A549 (cell line): ENCODE data around the gene PIAS4. TPM values are rescaled to one million over a fixed set of nuclear protein-coding genes. Genes with fewer than 3 reads are reported as not detected.

Experiments used
- ATAC-seq, 2 experiments: fragments of 200-7000 bp in 1 of 2; fragments of >200 bp in 1 of 2; cut with Nextera tagmentation in 1 of 2; cut with Tn5 transposase in 1 of 2; 3 replicates each; pipeline versions ENCODE4 v1.8.0 to v1.9.1; 2018 to 2020; ENCODE audit warnings: mild to moderate bottlenecking in 1 of 2, moderate library complexity in 1 of 2
- CTCF ChIA-PET: fragments of 300-600 bp; sonication (Branson Sonifier 250); formaldehyde crosslinking; extraction: SDS; loops from one replicate; lab custom pipeline; 2021; ENCODE audit warnings: antibody characterized with exemption, inconsistent platforms; lab: Yijun Ruan, JAX
- POLR2A ChIA-PET: fragments of 350-600 bp; formaldehyde crosslinking; extraction: SDS; loops from one replicate; lab custom pipeline; 2021; ENCODE audit warnings: antibody characterized with exemption, inconsistent platforms; lab: Yijun Ruan, JAX
- DNase-seq, 2 experiments: peaks; one replicate each; pipeline versions ENCODE4 v3.0.0 to v3.0.0-alpha.2; 2011 to 2016; ENCODE audit warnings: low read depth in 1 of 2, low spot score in 1 of 2
- FAIRE-seq: peaks from 2 replicates; lab custom pipeline; 2011; peaks lifted over from hg19 to GRCh38; lab: Jason Lieb, UNC
- H3K27ac ChIP-seq, 2 experiments: fragments of >200 bp; sonication (Bioruptor Twin); formaldehyde crosslinking; 3 replicates each; pipeline ENCODE4 v1.5.1; 2016 to 2017
- H3K4me1 ChIP-seq: fragments of >200 bp; sonication (Bioruptor Twin); formaldehyde crosslinking; 3 replicates; pipeline ENCODE4 v1.6.1; 2016
- H3K4me2 ChIP-seq: fragments of >200 bp; sonication (Bioruptor Twin); formaldehyde crosslinking; 3 replicates; pipeline ENCODE4 v1.6.1; 2016
- H3K4me3 ChIP-seq: fragments of >200 bp; sonication (Bioruptor Twin); formaldehyde crosslinking; 3 replicates; pipeline ENCODE4 v1.5.1; 2016
- H3K9me3 ChIP-seq: fragments of >200 bp; sonication (Bioruptor Twin); formaldehyde crosslinking; 3 replicates; pipeline ENCODE4 v1.6.1; 2016
- CHD2 ChIP-seq: fragments of 150-350 bp; IDR thresholded peaks from 2 replicates; pipeline ENCODE4 v1.6.1; 2014; ENCODE audit warnings: low read length; ENCODE audit not compliant: partially characterized antibody
- EHF ChIP-seq: fragments of 250-450 bp; sonication (Bioruptor Pico); IDR thresholded peaks from 2 replicates; pipeline ENCODE4 v1.5.0; 2020; ENCODE audit warnings: mild to moderate bottlenecking
- EHMT2 ChIP-seq: fragments of 200-600 bp; sonication (generic); IDR thresholded peaks from 2 replicates; pipeline ENCODE4 v1.6.1; 2016; ENCODE audit warnings: antibody characterized with exemption, low read depth, mild to moderate bottlenecking, moderate library complexity
- FOSL2 ChIP-seq, 2 experiments: fragments of 450-650 bp in 1 of 2; fragments of >200 bp in 1 of 2; sonication (Bioruptor Twin) in 1 of 2; formaldehyde crosslinking; IDR thresholded peaks; 2 replicates each; pipeline versions ENCODE4 v1.5.0 to v1.6.1; 2016 to 2020; ENCODE audit warnings: mild to moderate bottlenecking in 1 of 2, moderate library complexity in 1 of 2
- FOXS1 ChIP-seq: fragments of 250-450 bp; sonication (Bioruptor Pico); IDR thresholded peaks from 2 replicates; pipeline ENCODE4 v1.5.0; 2020; ENCODE audit warnings: mild to moderate bottlenecking, moderate library complexity
- HOXB13 ChIP-seq: fragments of 250-450 bp; sonication (Bioruptor Pico); IDR thresholded peaks from 2 replicates; pipeline ENCODE4 v1.5.0; 2020; ENCODE audit warnings: low read depth, mild to moderate bottlenecking, moderate library complexity
- JUN ChIP-seq, 2 experiments: fragments of >200 bp; sonication (Bioruptor Twin); formaldehyde crosslinking; IDR thresholded peaks; 2 replicates in 1 of 2; 3 replicates in 1 of 2; pipeline ENCODE4 v1.6.1; 2016 to 2017
- JUNB ChIP-seq: fragments of >200 bp; sonication (Bioruptor Twin); formaldehyde crosslinking; IDR thresholded peaks from 2 replicates; pipeline ENCODE4 v1.6.1; 2016
- MYC ChIP-seq: IDR thresholded peaks from 2 replicates; pipeline ENCODE4 v1.6.1; 2012; ENCODE audit warnings: mild to moderate bottlenecking, inconsistent platforms, low read length, improper control_type of control experiment, borderline replicate concordance
- NFE2L2 ChIP-seq: fragments of 150-350 bp; conservative IDR thresholded peaks from 2 replicates; pipeline ENCODE4 v1.6.1; 2014; ENCODE audit warnings: low read length
- NPAS2 ChIP-seq: fragments of 250-450 bp; sonication (Bioruptor Pico); IDR thresholded peaks from 2 replicates; pipeline ENCODE4 v1.8.0; 2022; ENCODE audit warnings: mild to moderate bottlenecking, moderate library complexity, borderline replicate concordance
- POLR2AphosphoS2 ChIP-seq: conservative IDR thresholded peaks from 2 replicates; pipeline ENCODE4 v1.6.1; 2012; ENCODE audit warnings: low read length, improper control_type of control experiment, inconsistent platforms
- RARB ChIP-seq: fragments of 250-450 bp; sonication (Bioruptor Pico); IDR thresholded peaks from 2 replicates; pipeline ENCODE4 v1.8.0; 2021; ENCODE audit warnings: mild to moderate bottlenecking, moderate library complexity
- RFX5 ChIP-seq: fragments of 450-650 bp; IDR thresholded peaks from 2 replicates; pipeline ENCODE4 v1.7.1; 2014; ENCODE audit warnings: antibody characterized with exemption, mild to moderate bottlenecking, moderate library complexity
- SMC3 ChIP-seq: fragments of >200 bp; sonication (Bioruptor Twin); formaldehyde crosslinking; IDR thresholded peaks from 3 replicates; pipeline ENCODE4 v1.6.1; 2018; ENCODE audit warnings: inconsistent platforms
- SREBF2 ChIP-seq: fragments of 450-650 bp; IDR thresholded peaks from 2 replicates; pipeline ENCODE4 v1.6.1; 2014; ENCODE audit warnings: mild to moderate bottlenecking, moderate library complexity
- TFCP2L1 ChIP-seq: fragments of 250-450 bp; sonication (Bioruptor Pico); IDR thresholded peaks from 2 replicates; pipeline ENCODE4 v1.5.0; 2021; ENCODE audit warnings: mild to moderate bottlenecking
- ZC3H11A ChIP-seq: fragments of 450-650 bp; IDR thresholded peaks from 2 replicates; pipeline ENCODE4 v1.6.1; 2014; ENCODE audit warnings: antibody characterized with exemption, mild to moderate bottlenecking
- ZNF302 ChIP-seq: fragments of 250-450 bp; sonication (Bioruptor Pico); IDR thresholded peaks from 2 replicates; pipeline ENCODE4 v1.9.0; 2021; ENCODE audit warnings: inconsistent platforms, mild to moderate bottlenecking, moderate library complexity
- WGBS: methylation state at CpG from one replicate; pipeline ENCODE4 v1.1.6; 2017; ENCODE audit errors: missing lambda C conversion rate; 5-methylcytosine and 5-hydroxymethylcytosine counted together
- polyA plus RNA-seq, 4 experiments: library from polyadenylated mRNA; depleted of rRNA in 3 of 4; stranded (reverse); fragments of >200 nt; fragmentation: RNase III in 1 of 4; extraction: RNeasy Plus Mini Kit Qiagen cat#74134 plus additional on column Dnase treatment in 1 of 4; gene quantifications; 2 replicates in 3 of 4; 3 replicates in 1 of 4; pipeline ENCODE4 v1.2.3, GENCODE V29; 2011 to 2017
- TF ChIP-seq, protein P1 (sequence below): fragments of 250-450 bp; sonication (Bioruptor Pico); IDR thresholded peaks from 2 replicates; pipeline ENCODE4 v1.5.0; 2021; ENCODE audit warnings: mild to moderate bottlenecking, moderate library complexity, borderline replicate concordance
- TF ChIP-seq, protein P2 (sequence below): IDR thresholded peaks from 2 replicates; pipeline ENCODE4 v1.6.1; 2012
- TF ChIP-seq, protein P3 (sequence below): fragments of >200 bp; sonication (Bioruptor Twin); formaldehyde crosslinking; IDR thresholded peaks from 3 replicates; pipeline ENCODE4 v1.6.1; 2016

PIAS4 gene
- polyA plus RNA-seq, 2 of the 4 experiments (the other 2 are of a cell fraction) = 5.2 to 12.8 TPM

DNA sequence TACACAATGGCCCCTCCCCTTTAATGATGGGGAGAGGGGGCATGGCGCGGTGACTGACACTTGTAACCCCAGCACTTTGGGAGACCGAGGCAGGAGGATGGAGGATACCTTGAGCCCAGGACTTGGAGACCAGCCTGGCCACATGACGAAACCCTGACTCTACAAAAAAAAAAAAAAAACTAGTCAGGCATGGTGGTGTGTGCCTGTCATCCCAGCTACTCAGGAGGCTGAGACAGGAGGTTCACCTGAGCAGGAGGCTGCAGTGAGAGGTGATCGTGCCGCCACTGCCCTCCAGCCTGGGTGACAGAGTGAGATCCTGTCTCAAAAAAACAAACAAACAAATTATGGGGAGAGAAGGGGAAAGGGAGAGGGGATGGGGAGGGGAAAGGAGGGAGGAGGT lies 72.9 kb downstream of the PIAS4 start:
- H3K4me3 ChIP-seq = no peak overlapping the region
- WGBS = 90% methylated on average over 6 of the region's 6 CpGs
- DNase-seq = no peak
- ChIA-PET POLR2A (no interaction called here), CTCF (interaction anchor here (0.7 kb wide), 1 partner anchor 26 kb away, joined by 3 read pairs; no protein-coding TSS in a partner anchor)
- H3K27ac ChIP-seq = no peak overlapping the region
- ATAC-seq = no peak
- FAIRE-seq = no peak
- no peaks in the 10 kb centered on the region for H3K9me3 ChIP-seq
- TF ChIP-seq RARB (no peak), SMC3 (no peak), EHMT2 (no peak), MYC (no peak), TFCP2L1 (no peak), SREBF2 (no peak), FOXS1 (no peak), JUN (IDR thresholded peaks at IDR 0.05) (no peak), NFE2L2 (no peak)
- TF ChIP-seq, protein P1, sequence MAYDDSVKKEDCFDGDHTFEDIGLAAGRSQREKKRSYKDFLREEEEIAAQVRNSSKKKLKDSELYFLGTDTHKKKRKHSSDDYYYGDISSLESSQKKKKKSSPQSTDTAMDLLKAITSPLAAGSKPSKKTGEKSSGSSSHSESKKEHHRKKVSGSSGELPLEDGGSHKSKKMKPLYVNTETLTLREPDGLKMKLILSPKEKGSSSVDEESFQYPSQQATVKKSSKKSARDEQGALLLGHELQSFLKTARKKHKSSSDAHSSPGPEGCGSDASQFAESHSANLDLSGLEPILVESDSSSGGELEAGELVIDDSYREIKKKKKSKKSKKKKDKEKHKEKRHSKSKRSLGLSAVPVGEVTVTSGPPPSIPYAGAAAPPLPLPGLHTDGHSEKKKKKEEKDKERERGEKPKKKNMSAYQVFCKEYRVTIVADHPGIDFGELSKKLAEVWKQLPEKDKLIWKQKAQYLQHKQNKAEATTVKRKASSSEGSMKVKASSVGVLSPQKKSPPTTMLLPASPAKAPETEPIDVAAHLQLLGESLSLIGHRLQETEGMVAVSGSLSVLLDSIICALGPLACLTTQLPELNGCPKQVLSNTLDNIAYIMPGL (CRISPR knock-in tag) = no peak
- H3K4me1 ChIP-seq = no peaks in the 10 kb centered on the region
- no peak overlapping the region for H3K4me2 ChIP-seq

DNA sequence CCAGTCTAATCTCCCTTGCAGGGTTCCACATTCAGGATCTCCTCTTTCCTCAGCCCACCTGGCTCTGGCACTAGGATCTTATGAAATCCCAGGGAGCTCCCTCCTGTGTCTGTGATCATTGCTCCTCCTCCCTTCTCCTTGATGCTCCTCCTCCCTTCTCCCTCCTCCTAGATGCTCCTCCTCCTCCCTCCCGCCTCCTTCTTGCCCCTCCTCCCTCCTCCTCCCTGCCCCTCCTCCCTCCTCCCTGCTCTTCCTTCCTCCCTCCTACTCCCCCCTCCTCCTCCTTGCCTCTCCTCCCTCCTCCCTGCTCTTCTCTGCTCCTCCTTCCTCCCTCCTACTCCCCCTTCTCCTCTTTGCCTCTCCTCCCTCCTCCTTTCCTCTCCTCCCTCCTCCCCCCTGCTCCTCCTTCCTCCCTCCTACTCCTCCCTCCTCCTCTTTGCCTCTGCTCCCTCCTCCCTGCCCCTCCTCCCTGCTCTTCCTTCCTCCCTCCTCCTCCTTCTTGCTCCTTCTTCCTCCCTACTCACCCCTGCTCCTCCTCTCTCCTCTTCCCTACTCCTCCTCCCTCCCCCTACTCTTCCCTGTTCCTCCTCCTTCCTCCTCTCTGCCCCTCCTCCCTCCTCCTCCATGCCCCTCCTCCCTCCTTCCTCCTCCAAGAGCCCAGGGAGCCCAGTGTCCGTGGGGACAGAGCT lies 74.0 kb downstream of the PIAS4 start:
- Histone ChIP-seq H3K9me3 (no peaks in the 10 kb centered on the region), H3K4me3 (no peak overlapping the region), H3K4me2 (no peak overlapping the region), H3K4me1 (peaks cover 6% of the 10 kb centered on the region; the same call in 2 of the 3 replicates), H3K27ac (no peak overlapping the region)
- ATAC-seq (no peak), DNase-seq (peak in 1 of 2 experiments; percentile 44), FAIRE-seq (no peak)
- WGBS = 63% methylated on average over 1 of the region's 2 CpGs
- CTCF ChIA-PET = interaction anchor here (0.7 to 0.9 kb wide), 2 partner anchors 24 to 57 kb away, joined by 3 read pairs; no protein-coding TSS in a partner anchor
- TF ChIP-seq CHD2 = no peak
- POLR2A ChIA-PET = no interaction called here

DNA sequence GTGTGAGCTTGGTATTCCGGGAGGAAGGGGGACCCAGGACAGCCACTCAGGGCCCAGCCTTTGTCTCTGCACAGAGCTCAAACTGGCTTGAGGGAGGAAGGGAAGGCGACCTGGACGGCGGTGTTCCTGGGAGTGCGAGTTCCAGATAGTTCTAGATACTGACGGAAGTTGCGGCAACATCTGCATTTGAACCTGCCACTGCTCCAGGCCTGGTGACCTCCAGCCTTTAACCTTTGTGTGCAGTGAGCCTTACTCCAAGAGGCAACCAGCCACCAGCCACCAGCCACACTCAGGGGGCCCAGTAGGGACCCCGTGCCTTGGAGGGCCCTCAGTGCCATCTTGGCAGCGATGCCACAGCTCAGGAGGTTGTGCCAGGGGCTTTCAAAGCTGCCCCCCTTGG lies 74.6 kb downstream of the PIAS4 start:
- Histone ChIP-seq H3K9me3 (no peaks in the 10 kb centered on the region), H3K4me3 (no peak overlapping the region), H3K27ac (no peak overlapping the region), H3K4me2 (no peak overlapping the region), H3K4me1 (peaks cover 6% of the 10 kb centered on the region; the same call in 2 of the 3 replicates)
- ChIA-PET POLR2A (no interaction called here), CTCF (no interaction called here)
- no peak for TF ChIP-seq FOXS1
- TF ChIP-seq, protein P1 (CRISPR knock-in tag) = no peak
- TF ChIP-seq CHD2 = no peak
- no peak for TF ChIP-seq JUNB
- TF ChIP-seq ZNF302 (CRISPR knock-in tag) = no peak
- no peak for TF ChIP-seq EHF (CRISPR knock-in tag)
- TF ChIP-seq HOXB13 (CRISPR knock-in tag) = no peak
- no peak for TF ChIP-seq POLR2AphosphoS2
- TF ChIP-seq, protein P2, sequence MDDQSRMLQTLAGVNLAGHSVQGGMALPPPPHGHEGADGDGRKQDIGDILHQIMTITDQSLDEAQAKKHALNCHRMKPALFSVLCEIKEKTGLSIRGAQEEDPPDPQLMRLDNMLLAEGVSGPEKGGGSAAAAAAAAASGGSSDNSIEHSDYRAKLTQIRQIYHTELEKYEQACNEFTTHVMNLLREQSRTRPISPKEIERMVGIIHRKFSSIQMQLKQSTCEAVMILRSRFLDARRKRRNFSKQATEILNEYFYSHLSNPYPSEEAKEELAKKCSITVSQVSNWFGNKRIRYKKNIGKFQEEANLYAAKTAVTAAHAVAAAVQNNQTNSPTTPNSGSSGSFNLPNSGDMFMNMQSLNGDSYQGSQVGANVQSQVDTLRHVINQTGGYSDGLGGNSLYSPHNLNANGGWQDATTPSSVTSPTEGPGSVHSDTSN = no peak
- no peak for TF ChIP-seq RFX5
- TF ChIP-seq, protein P3, sequence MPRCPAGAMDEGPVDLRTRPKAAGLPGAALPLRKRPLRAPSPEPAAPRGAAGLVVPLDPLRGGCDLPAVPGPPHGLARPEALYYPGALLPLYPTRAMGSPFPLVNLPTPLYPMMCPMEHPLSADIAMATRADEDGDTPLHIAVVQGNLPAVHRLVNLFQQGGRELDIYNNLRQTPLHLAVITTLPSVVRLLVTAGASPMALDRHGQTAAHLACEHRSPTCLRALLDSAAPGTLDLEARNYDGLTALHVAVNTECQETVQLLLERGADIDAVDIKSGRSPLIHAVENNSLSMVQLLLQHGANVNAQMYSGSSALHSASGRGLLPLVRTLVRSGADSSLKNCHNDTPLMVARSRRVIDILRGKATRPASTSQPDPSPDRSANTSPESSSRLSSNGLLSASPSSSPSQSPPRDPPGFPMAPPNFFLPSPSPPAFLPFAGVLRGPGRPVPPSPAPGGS = no peak
- no peak for TF ChIP-seq ZC3H11A
- TF ChIP-seq MYC = no peak
- no peak for TF ChIP-seq NPAS2 (CRISPR knock-in tag)
- no peak for TF ChIP-seq FOSL2 (IDR thresholded peaks at IDR 0.05)
- TF ChIP-seq FOSL2 (CRISPR knock-in tag; IDR thresholded peaks at IDR 0.05) = no peak
- ATAC-seq = peak in 1 of 2 experiments; percentile 17; a peak in 2 of 6 replicates
- FAIRE-seq = no peak
- DNase-seq = no peak
- 90% methylated on average over 9 of the region's 9 CpGs for WGBS
